ENCODE data around the gene RAD50.

GRCh38 chr5:132647473-132647872, 90.7 kb downstream of the RAD50 start:
- TF ChIP-seq CTCF (IDR thresholded peaks at IDR 0.05), result no peak
- TF ChIP-seq POLR2A (IDR thresholded peaks at IDR 0.05), result no peak
